GM12874 (cell line): ENCODE data around the gene RNF125.

Experiments used
- CTCF ChIP-seq: IDR thresholded peaks from 2 replicates; pipeline ENCODE4 v1.5.1; 2011; ENCODE audit warnings: low read depth, mild to moderate bottlenecking, control low read depth, low read length, moderate library complexity; ENCODE audit not compliant: insufficient read depth

RNF125 gene

GRCh38 chr18:31980863-31981262, 37.8 kb upstream of the RNF125 start:
- TF ChIP-seq CTCF: no peak

GRCh38 chr18:31983020-31983419, 35.6 kb upstream of the RNF125 start:
- TF ChIP-seq CTCF: no peak

GRCh38 chr18:31983976-31984375, 34.6 kb upstream of the RNF125 start:
- TF ChIP-seq CTCF: no peak

- no peak for TF ChIP-seq CTCF
Observed at GRCh38 chr18:31990823-31991222, 27.8 kb upstream of the RNF125 start.

GRCh38 chr18:31996007-31996406, 22.6 kb upstream of the RNF125 start:
- no peak for TF ChIP-seq CTCF

GRCh38 chr18:31998880-31999412, 19.7 kb upstream of the RNF125 start:
- TF ChIP-seq CTCF: no peak

GRCh38 chr18:32010124-32010721, 8.4 kb upstream of the RNF125 start:
- TF ChIP-seq CTCF: no peak
